Endothelial cell of umbilical vein (primary cell): Measurements from ENCODE around the gene GPR180.

Experiments used
- POLR2A ChIP-seq: IDR thresholded peaks from 2 replicates; pipeline ENCODE4 v1.6.1; 2012; ENCODE audit warnings: low read depth, mild to moderate bottlenecking, control low read depth, low read length
- POLR2AphosphoS5 ChIP-seq: IDR thresholded peaks from 2 replicates; pipeline ENCODE4 v1.6.1; 2012; ENCODE audit warnings: low read depth, mild to moderate bottlenecking, control low read depth, low read length, moderate library complexity; ENCODE audit not compliant: insufficient read depth
- TF ChIP-seq, protein P1 (sequence below), 2 donors: IDR thresholded peaks; 1 replicate in 1 of 2; 2 replicates in 1 of 2; pipeline ENCODE4 v1.5.1; 2011; ENCODE audit warnings: low read length in 2 of 2, mild to moderate bottlenecking in 2 of 2, moderate library complexity in 2 of 2, control low read depth in 1 of 2, inconsistent platforms in 1 of 2, low read depth in 1 of 2; ENCODE audit not compliant: insufficient read depth in 1 of 2; ENCODE audit errors: extremely low read depth in 1 of 2

DNA sequence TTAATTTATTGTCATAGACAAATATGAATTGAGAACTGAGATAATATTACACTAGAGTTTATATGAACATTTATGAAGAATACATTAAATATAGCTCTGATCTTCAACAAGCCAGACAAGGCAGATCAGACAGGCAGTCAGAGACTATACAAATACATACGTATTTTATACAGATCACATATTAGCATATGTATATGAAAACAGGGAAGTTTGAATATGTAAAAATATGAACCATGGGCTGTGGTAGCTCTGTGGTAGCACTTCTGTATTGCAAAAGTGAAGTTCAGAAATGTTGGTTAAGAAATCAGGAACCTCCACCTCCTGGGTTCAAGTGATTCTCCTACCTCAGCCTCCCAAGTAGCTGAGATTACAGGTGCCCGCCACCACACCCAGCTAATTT, 20.7 kb downstream of the GPR180 start:
- TF ChIP-seq, protein P1, sequence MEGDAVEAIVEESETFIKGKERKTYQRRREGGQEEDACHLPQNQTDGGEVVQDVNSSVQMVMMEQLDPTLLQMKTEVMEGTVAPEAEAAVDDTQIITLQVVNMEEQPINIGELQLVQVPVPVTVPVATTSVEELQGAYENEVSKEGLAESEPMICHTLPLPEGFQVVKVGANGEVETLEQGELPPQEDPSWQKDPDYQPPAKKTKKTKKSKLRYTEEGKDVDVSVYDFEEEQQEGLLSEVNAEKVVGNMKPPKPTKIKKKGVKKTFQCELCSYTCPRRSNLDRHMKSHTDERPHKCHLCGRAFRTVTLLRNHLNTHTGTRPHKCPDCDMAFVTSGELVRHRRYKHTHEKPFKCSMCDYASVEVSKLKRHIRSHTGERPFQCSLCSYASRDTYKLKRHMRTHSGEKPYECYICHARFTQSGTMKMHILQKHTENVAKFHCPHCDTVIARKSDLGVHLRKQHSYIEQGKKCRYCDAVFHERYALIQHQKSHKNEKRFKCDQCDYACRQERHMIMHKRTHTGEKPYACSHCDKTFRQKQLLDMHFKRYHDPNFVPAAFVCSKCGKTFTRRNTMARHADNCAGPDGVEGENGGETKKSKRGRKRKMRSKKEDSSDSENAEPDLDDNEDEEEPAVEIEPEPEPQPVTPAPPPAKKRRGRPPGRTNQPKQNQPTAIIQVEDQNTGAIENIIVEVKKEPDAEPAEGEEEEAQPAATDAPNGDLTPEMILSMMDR (IDR thresholded peaks at IDR 0.05; ENCODE audit: extremely low read depth in 1 of 2, insufficient read depth in 1 of 2, low read depth in 1 of 2, low read length in 2 of 2), result no peak
- no peak for TF ChIP-seq POLR2A
- no peak for TF ChIP-seq POLR2AphosphoS5
